NCI-H146 (cell line): ENCODE data around the gene ARHGAP15.

Experiments used
- DNase-seq: peaks from one replicate; lab custom pipeline; 2025; lab: John Stamatoyannopoulos, UW

Gene ARHGAP15

DNA sequence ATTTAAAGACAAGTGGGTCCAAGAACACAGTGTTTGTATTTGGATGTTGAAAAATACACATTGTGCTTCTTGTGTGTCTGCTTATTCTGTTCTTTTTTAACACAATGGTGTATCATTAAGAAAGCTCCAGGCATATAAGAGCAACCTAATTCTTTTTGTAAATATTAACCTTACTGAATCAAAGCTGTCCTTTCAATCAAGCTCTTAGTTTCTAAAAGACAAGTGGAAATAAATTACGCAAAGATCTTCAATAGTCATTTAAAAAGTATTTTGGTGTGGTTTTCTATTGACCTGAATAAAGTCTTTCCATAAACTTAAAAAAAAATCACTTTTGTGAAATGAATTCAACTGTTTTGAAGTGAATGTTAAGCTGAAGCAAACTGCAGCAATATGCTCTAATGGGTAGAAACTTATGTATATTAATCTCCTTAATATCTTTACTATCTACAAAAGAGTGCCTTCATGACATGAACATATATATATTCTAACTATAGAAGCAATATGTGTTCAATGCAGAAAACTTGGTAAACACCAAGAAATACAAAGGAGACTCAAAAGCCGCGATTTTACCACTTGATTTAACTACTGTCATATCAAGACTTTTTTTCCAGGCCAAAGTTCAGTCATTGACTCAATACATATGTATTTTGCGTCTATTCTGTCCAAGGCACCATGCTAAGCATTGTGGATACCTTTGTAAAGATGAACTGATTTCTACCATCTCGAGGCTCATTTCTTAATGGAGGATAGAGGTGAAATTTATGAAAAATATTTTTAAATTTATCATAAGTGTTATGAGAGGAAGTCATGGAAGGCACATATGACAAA lies 97.7 kb downstream of the ARHGAP15 start:
- no peak for DNase-seq

DNA sequence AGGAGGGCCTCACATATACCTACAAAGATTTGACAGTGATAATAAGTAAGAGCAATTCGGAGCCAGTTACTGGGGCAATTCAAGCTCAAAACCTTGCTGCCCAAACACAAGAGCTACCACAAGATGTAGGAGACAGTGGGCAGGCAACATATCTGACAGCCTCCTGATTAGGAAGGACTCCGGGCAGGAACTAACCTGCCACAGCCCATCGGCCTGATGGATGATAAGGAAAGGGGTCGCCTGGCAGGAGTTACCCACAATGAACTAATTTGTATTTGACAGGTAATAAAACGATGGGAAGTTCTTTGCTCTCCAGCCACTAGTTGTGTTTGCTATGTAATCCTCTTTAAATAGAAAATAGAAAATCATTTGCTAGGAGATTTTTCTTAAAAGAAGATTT lies 100.2 kb downstream of the ARHGAP15 start:
- DNase-seq = no peak

DNA sequence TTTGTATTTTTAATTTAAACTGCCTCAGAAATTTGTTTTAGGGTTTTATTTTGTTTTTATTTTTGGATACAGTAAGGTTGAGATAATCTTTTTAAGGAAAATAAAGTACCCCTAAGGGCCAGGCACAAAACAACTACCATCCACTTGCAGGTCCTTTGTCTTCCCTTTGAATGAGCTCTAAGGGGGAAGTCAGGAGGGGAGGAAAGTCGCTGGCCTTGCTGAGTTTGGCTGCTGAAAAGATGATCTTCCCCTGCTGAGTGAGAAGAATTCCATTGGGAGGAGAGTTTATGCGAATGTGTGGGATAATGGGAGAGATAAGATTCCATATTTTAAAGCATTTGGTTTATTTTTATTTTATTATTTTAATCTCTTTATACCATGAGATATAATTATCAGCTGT lies 100.7 kb downstream of the ARHGAP15 start:
- no peak for DNase-seq

DNA sequence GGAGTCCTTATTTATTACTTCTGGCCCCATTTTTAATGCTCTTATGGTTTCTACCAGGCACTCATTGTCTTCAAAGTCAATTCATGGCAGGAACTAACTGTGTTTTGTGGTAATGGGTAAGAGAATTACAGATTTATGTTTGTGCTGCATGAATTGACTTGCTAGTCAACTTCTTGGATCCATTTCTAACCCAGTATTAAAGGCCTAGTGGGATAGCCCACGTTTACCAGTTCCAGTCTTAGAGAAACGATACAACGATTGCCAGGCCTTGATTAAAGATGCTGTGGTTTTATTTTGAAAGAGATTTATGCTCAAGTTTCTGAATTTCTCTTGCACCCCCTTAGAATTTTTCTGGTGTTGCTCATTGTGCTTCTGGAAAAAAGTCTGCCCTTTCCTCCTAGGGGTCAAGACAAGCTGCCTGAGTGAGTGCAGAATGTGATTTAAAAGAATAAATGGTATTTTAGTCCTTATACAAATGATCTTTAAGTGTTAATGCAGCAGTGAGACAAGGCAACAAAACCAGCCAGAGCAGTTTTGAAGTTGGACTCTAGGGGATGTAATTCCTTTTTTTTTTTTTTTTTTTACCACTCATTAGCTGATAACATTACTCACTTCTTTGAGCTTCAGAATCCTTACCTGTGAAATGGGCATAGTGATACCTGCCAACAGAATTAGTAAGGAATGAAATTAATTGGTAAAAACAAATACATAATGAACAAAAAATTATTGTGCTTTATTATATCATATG lies 101.5 kb downstream of the ARHGAP15 start:
- DNase-seq = no peak

DNA sequence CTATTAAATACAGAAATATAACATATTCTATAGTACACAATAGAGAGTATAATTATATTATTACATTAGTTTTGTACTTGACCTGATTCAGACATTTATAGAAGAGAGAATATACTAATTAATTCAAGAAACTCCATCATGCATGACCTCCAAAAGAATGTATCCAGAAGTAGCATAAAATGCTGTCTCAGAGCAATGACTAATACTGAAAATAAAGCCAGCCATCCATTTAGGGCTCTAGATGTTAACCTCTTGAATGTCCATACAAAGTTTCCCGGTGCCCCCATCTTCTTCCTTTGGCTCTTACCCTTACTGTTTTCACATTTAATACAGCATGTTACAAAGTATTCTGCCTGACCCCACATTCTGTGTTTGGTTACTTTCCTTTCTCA lies 102.0 kb downstream of the ARHGAP15 start:
- no peak for DNase-seq

DNA sequence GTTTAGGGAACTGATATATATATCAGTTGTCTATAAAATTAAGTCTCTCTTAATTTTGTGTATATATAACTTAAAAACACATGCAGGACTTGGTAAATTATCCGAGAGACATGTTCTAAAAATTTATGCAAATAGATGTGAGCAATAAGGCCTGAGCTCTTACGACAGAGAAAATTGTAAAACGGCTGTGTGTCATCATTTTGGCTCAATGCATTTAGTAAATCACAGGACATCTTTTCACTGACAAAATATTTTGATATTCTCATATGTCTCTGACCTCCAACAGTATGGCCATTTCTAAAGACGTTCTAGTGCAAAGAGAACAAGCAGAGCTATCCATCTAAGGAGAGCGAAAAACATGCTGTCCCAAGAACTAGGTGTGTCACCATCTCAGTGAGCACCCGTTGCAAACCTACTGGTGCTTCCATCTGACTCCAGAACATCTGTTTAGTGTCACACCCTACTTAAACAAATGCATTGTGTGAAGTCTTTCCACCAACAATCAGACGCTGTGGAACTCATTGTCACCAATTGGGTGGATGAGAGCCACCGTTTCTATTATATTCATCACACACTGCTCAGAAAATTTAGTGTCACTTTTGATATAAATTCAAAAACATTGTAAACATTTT lies 108.0 kb downstream of the ARHGAP15 start:
- no peak for DNase-seq

DNA sequence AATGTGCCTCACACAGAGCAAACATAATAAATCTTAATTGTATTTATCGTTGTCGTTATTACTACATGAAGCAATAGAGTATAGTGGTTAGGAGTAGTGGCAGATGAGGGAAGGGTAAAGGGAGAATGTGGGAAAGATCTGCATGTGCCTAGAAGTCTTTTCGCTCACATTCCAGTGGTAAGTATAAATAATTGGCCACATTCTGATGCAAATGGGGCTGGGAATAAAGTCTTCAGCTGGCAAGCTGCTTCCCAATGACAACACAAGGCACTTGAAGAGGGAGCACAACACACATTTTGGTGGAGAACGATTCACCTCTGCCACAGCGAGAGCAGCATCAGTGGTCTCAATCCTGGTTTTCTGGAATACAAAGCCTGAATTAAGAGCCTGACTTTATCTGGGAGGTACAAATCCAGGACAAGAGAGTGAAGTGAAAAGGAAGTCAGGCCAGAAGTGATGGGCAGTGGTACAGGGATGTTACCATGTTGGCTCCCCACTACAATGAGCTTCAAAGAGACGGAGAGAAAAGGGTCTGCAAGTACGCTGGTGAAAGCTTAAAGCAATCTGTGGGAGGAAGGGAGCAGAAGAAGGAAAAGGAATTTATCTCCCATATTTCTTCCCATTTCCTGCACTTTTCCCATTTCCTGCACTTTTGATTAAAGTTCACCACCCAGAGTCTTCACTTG lies 112.3 kb downstream of the ARHGAP15 start:
- DNase-seq = no peak

DNA sequence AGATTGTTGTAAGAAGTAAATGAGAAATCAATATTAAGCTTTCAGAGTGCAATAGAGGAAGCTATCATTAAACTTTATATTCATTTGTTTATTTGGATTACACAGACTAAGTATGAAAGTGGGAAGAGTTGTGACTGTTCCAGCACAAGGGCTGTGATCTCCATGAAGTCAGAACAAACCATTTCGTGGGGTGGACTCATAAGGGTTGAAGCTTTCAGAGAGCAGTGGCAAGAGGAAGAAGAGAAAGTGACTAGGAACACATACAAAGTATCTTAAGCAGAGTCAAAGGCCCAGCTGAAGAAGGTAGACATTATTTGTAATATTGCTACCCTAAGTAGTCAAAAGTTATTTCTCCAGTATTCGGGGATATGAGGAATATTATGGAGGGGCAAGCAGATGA lies 117.0 kb downstream of the ARHGAP15 start:
- DNase-seq = no peak

DNA sequence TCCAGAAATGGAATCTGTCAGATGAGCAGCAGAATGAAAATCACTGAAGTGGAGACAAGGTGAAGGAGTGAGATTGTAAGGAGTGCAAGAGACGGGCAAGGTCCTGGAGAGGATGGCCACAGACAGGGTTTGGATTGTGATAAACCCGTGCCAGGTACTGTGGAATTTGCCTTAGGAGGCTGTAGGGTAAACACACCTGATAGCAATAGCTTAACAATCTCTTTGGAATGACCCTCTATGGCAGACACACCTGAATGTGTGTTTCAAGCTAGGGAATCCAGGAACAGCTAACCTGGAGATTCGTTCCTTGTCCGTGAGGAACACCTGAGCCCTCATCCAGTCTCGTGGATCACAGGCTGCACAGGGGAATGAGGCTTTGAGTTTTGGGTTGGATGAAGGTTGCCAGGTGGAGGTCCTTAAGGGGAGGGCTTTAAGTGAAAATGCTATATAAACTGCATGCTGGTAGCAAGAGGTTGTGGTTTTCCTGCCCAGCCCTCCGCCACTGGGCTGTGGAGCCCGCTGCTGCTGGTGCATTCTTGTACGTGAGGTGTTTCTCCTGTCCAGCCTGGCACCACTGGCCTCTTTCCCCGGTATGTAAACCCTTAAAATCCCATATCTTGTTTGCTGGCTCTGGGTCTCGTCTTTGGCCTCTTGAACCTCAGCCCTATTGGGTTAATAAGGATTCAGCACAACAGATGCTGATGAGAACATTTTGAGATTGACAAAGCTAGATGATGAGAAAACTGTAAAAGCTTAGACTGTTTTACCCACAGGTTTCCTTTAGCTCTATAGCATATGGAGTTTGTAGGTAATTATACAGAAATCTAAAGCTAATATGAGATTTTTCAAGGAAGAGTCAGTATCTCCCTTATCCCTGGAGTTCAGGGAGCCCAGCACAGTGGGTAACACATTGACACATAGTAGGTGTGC lies 117.9 kb downstream of the ARHGAP15 start:
- DNase-seq = no peak

DNA sequence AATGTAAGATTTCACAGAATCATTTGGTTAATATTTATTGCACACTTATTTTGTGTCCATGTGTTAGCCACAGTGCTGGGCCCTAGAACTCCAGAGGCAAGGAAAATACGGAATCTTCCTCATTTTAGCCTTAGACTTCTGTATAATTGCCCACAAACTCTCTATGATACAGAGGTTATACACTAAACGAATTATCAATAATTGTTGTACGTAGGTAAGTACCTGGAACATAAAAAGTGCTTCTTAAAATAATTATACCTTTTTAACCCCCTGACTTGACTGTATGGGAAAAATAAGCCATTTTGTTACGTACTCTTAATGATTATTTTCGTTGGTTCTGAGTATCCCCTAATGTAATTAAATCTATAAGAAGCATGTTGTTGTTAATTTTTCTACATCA lies 119.4 kb downstream of the ARHGAP15 start:
- no peak for DNase-seq

DNA sequence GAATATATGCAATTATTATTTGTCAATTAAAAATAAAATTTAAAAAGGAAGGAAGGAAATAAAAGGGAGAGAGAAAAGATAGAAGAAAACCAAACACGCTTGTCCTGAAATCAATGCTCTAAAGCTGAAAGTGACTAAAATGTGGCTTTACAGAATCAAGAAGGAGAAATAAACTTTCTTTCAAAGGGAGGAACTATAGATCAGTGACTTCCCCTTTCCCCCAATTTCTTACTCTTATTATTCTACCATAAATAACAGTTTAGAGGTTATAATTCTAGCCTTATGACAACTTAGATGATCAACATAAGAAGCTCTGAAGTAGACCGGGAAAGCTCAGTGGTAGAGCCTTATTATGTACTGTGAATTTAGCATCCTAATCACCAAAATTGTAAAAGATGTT lies 122.5 kb downstream of the ARHGAP15 start:
- no peak for DNase-seq

DNA sequence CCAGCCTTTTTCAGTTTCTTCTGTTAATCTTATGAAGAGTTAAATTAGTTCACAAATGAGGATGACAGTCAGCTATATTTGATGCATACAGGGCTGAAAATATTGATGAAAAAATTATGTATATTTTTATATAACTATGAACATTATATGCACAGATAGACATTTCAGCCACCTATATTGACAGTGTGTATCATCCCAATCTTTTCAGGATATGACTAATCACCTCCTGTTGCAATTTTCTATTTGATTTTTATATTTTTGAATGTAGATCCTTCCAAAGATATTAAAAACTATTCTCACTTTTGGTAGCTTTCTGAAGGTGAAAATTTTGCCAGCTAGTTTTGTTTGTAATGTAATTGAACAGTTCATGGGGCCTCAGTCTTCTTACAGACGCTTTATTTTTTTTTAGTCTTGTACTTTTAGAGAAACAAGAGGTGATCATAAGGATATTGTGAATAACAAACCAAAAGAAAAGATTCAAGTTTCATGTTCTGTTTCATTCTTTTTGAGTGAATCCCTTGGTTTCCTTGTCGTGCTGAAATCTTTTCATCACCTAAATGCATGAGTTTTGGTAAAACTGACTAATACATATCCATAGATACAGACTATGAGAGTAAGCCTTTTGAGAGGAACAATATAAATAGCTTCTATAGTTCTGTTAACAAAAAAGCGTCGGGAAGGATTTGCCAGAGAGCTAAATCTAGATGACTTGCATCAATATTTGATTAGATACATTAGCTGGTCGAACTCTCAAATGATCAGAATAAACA lies 123.1 kb downstream of the ARHGAP15 start:
- DNase-seq = no peak

DNA sequence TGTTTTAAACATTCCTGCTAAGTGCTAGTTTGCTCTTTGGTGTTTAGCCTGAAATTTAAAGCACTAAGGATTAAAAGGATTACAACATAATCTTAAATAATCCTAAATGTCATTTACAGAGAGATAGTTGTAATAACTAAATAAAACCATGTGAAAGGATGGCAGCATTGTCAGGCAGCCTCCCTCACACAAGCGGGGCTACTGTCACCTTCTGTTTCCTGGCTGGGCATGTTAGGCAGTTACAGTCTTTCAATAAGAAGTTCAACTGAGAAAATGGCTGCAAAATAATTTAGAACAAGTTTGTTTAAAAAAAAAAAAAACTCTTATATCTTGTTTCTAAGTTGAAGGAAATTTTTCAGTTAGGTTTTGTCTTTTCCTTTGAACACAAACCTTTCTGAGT lies 124.9 kb downstream of the ARHGAP15 start:
- no peak for DNase-seq

DNA sequence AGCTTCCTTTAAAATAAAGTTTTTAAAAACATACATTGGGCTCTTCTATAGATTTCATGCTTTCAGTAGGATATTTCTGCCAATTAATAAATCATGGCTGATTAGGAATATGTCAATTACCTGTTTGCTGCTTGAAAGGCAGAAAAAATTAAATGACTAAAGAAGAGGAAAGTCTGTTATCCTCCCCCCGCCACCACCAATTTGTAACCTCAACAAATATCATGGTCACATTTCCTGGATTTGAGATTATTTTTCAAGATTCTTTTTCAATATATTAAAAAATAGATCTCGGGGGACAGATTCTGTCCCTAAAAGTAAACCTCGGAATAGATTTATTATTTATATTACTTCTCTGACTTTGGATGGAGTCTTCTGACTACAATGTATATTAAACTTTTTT lies 125.9 kb downstream of the ARHGAP15 start:
- DNase-seq = no peak

DNA sequence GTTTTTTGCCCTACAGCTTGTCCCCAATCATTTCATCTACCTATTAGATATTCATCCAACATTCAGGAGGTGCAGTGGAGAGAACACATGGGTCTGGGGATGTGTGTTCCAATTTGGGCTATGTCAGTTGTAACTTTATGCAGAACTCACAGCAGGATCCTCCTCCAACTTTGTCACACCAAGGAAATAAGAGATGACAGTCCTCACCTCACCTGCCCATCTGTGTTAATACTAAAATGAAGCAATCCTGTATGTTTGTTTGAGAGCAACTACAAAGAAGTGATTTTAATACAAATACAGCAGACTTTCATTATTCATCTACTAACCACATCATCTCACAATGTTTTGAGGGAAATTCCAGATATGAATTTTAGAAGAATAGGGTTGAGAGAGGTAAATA lies 126.7 kb downstream of the ARHGAP15 start:
- no peak for DNase-seq

DNA sequence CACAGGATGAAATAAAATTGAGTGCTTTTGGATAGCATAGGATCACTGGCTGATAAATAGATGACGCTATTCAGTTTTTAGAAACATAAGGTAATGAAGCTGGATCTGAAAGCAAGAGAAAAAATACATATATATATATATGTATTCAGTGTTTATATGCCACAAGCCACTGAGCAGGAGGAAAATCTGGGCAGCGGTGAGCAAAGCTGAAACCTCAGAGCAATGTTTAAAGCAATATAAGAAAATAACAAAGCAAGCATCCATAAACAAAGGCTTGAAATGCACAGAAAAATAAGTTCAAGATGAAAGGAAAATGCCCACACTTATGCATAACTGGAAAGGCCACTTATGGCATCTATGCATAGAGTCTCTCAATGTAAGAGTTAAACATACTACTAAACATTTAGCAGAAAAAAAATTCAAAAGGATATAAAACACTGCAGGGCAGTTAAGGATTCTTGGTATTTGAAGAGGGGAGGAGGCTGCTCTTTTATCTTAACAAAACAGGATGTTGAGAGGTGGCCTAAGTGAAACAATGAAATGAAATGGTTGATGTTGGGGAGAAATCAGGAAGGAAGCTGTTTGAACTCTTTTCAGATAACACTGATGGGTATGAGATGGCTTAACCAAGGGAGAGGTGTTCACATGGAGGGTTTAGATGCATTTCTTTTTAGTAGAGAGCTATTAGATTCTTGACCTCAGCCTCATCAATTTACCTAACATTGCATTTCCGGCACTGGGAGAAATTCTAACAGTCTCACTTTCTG lies 129.1 kb downstream of the ARHGAP15 start:
- DNase-seq = no peak

DNA sequence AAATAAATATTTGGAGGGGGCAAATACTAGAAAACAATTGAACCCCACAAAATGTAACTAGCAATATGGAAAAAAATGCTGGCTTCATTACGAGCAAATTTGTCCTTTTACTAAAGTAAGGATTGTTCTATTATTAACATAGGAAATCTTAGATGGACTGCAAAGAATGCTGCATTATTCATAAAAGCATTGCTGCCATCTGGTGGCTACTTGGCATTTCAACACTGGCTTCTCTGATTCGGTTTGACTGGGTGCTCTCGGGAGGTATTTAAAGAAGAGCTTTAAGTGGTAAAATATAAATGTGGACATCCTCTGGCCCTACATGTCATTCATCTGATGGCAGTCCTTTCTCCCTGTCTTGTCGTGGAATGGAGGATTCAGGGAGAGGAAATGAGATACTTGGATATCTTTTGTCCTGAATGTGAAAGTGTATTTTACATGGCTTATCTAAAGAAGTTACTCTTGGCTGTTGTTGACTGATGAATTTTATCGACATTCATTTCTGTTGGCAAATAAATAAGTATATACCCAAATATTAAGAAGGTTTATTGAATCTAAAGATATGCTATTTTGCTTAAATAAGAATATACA lies 130.2 kb downstream of the ARHGAP15 start:
- peak; percentile 56 for DNase-seq

DNA sequence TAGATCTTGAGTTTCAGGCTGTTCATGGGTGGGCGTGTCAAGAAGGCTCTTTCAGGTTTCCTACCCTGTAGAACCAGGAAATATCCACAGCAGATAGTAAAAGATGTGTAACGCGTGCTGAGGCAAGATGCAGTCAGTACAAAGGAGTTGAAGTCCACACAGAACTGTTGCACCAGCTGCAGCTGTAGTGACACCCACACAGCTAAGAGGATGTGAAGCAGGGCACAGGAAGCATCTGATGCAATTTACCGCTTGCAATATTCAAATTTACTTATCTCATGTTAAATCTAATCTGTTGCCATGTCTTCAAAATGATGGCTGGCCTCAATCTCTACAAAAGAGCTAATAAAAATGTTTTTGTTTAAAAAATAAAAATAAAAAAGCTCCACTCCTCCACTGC lies 132.8 kb downstream of the ARHGAP15 start:
- no peak for DNase-seq

DNA sequence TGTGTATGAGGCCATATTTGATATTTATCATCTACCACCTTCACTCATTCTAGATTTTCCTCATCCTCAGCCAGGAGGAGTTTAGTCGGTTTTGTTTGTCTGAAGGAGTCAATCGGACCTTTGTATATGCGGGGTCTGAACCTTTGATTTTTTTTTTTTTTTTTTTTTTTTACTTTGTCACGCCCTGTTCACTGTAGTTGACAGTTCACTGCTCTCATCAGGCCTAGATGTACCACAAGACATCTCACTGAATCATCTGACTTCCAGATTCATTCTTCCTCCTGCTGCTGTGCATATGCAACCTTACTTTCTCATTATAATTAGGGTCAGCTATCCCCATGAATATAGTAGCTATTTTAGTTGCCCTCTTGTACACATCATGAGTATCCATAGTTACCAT lies 133.2 kb downstream of the ARHGAP15 start:
- no peak for DNase-seq
